ENCODE data around the gene RECQL5.

DNA sequence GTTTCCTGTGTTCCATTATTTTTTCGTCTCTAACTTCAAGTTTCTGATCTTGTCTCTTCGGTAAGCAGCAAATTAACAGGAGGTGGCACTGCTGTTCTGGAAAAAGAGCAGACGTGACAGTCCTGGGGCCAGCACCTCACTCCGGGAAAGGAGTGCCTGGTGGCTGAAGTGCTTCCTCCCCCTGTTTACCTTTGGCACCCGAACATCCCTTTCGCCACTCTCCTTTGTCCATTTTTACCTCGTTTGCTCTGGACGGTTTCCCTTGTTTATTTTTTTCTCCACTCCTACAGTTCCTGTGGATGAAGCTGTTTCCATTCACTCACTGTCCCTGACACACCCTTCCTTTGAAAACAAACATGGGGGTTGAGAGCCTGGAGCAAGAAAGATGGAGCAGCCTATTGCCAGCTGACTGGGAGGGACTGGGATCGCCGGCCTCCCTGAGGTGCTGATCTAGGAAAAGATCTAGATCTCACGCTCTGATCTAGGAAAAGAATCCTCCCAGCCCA lies 12.8 kb upstream of the RECQL5 start:
- TF ChIP-seq, protein P1, sequence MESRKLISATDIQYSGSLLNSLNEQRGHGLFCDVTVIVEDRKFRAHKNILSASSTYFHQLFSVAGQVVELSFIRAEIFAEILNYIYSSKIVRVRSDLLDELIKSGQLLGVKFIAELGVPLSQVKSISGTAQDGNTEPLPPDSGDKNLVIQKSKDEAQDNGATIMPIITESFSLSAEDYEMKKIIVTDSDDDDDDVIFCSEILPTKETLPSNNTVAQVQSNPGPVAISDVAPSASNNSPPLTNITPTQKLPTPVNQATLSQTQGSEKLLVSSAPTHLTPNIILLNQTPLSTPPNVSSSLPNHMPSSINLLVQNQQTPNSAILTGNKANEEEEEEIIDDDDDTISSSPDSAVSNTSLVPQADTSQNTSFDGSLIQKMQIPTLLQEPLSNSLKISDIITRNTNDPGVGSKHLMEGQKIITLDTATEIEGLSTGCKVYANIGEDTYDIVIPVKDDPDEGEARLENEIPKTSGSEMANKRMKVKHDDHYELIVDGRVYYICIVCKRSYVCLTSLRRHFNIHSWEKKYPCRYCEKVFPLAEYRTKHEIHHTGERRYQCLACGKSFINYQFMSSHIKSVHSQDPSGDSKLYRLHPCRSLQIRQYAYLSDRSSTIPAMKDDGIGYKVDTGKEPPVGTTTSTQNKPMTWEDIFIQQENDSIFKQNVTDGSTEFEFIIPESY (IDR thresholded peaks at IDR 0.05; ENCODE audit: borderline replicate concordance, low read depth): no peak
- TF ChIP-seq GABPA (IDR thresholded peaks at IDR 0.05; ENCODE audit: low read depth) (no peak), EP300 (IDR thresholded peaks at IDR 0.05; ENCODE audit: borderline replicate concordance in 1 of 2, low read depth in 1 of 2, low read length in 1 of 2) (no peak), CTCF (IDR thresholded peaks at IDR 0.05) (peak; percentile 36), RAD21 (IDR thresholded peaks at IDR 0.05; ENCODE audit: low read length) (peak; percentile 28; the same call in 1 of the 2 replicates), POLR2AphosphoS5 (IDR thresholded peaks at IDR 0.05; ENCODE audit: low read depth, low read length) (no peak)
- TF ChIP-seq, protein P2, sequence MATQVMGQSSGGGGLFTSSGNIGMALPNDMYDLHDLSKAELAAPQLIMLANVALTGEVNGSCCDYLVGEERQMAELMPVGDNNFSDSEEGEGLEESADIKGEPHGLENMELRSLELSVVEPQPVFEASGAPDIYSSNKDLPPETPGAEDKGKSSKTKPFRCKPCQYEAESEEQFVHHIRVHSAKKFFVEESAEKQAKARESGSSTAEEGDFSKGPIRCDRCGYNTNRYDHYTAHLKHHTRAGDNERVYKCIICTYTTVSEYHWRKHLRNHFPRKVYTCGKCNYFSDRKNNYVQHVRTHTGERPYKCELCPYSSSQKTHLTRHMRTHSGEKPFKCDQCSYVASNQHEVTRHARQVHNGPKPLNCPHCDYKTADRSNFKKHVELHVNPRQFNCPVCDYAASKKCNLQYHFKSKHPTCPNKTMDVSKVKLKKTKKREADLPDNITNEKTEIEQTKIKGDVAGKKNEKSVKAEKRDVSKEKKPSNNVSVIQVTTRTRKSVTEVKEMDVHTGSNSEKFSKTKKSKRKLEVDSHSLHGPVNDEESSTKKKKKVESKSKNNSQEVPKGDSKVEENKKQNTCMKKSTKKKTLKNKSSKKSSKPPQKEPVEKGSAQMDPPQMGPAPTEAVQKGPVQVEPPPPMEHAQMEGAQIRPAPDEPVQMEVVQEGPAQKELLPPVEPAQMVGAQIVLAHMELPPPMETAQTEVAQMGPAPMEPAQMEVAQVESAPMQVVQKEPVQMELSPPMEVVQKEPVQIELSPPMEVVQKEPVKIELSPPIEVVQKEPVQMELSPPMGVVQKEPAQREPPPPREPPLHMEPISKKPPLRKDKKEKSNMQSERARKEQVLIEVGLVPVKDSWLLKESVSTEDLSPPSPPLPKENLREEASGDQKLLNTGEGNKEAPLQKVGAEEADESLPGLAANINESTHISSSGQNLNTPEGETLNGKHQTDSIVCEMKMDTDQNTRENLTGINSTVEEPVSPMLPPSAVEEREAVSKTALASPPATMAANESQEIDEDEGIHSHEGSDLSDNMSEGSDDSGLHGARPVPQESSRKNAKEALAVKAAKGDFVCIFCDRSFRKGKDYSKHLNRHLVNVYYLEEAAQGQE (IDR thresholded peaks at IDR 0.05; ENCODE audit: low read depth, low read length): no peak
- TF ChIP-seq, protein P3, sequence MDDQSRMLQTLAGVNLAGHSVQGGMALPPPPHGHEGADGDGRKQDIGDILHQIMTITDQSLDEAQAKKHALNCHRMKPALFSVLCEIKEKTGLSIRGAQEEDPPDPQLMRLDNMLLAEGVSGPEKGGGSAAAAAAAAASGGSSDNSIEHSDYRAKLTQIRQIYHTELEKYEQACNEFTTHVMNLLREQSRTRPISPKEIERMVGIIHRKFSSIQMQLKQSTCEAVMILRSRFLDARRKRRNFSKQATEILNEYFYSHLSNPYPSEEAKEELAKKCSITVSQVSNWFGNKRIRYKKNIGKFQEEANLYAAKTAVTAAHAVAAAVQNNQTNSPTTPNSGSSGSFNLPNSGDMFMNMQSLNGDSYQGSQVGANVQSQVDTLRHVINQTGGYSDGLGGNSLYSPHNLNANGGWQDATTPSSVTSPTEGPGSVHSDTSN (IDR thresholded peaks at IDR 0.05): no peak
